Measurements from ENCODE around the gene GALNT11.

DNA sequence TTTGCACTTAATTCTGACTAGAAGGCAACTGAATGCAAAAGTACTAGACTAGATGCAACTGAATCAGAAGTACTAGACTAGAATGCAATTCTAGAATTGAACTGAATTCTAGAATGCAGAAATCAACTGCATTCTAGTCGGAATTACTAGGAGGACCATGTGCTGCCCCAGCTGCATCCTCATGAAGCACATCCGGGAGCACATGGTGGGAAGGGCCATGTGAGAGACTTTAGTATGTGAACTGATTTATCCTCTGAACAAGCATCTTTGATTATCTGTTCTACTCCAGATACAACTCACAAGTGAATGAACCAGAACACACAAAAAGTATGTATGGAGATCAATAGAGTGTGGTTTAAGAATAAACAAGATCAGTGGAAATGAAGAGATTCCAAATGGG, 115.1 kb downstream of the GALNT11 start:
- TF ChIP-seq, protein P1, sequence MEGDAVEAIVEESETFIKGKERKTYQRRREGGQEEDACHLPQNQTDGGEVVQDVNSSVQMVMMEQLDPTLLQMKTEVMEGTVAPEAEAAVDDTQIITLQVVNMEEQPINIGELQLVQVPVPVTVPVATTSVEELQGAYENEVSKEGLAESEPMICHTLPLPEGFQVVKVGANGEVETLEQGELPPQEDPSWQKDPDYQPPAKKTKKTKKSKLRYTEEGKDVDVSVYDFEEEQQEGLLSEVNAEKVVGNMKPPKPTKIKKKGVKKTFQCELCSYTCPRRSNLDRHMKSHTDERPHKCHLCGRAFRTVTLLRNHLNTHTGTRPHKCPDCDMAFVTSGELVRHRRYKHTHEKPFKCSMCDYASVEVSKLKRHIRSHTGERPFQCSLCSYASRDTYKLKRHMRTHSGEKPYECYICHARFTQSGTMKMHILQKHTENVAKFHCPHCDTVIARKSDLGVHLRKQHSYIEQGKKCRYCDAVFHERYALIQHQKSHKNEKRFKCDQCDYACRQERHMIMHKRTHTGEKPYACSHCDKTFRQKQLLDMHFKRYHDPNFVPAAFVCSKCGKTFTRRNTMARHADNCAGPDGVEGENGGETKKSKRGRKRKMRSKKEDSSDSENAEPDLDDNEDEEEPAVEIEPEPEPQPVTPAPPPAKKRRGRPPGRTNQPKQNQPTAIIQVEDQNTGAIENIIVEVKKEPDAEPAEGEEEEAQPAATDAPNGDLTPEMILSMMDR (IDR thresholded peaks at IDR 0.05; ENCODE audit: insufficient read depth, low read depth, low read length): no peak
- TF ChIP-seq EZH2 (IDR thresholded peaks at IDR 0.05; ENCODE audit: insufficient read depth, low read length): no peak

All from astrocyte (in vitro differentiated cells and primary cell).